Neural progenitor cell (in vitro differentiated cells): ENCODE measurements around the gene MKI67.

ENCODE experiments used
- EZH2 ChIP-seq: fragments of 200-600 bp; sonication (generic); IDR thresholded peaks from 2 replicates; pipeline ENCODE4 v1.6.1; 2017; ENCODE audit warnings: antibody characterized with exemption, mild to moderate bottlenecking, moderate library complexity
- TF ChIP-seq, protein P1 (sequence below): fragments of 200-600 bp; sonication (generic); IDR thresholded peaks from 2 replicates; pipeline ENCODE4 v1.5.1; 2017; ENCODE audit warnings: antibody characterized with exemption, mild to moderate bottlenecking

DNA sequence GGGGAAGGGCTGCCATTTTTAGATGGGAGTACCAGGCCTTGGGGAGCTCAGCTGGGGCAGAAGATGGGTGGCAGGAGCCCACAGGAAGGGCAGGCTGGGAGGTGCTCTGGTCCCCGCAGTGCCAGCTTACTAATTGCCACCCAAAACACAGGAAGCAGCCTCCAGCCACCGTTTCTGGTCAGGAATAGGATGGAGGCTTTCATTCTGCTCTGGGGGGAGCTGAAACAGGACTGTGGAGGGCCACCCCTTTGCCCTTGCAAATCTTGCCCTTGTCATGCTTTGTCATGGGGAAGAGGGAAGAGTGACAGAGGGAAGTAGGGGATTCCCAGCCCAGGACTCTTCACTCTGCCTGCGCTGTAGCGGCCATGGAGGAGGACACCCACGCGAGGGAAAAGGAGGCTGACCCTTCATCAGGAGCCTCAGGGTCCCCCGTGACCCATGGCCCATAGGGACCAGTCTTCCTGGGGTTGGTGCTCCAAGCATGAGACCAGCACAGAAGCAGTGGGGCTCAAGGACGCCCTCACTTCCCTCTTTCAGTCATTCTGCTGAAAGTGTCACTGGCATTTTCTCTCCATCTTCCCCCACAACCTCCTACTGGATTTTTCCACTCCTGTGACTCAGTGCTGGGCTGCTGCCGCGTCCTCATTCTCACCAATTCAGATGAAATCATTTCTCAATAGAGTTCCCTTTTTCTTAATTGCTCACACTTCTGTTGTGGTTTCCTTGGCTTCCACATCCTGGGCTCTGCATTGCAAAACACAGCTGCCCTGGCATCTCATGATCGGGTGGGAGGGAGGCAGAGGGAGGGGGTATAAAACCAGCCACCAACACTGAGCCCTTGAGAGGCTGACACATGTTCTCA lies 61.9 kb downstream of the MKI67 start:
- TF ChIP-seq, protein P1, sequence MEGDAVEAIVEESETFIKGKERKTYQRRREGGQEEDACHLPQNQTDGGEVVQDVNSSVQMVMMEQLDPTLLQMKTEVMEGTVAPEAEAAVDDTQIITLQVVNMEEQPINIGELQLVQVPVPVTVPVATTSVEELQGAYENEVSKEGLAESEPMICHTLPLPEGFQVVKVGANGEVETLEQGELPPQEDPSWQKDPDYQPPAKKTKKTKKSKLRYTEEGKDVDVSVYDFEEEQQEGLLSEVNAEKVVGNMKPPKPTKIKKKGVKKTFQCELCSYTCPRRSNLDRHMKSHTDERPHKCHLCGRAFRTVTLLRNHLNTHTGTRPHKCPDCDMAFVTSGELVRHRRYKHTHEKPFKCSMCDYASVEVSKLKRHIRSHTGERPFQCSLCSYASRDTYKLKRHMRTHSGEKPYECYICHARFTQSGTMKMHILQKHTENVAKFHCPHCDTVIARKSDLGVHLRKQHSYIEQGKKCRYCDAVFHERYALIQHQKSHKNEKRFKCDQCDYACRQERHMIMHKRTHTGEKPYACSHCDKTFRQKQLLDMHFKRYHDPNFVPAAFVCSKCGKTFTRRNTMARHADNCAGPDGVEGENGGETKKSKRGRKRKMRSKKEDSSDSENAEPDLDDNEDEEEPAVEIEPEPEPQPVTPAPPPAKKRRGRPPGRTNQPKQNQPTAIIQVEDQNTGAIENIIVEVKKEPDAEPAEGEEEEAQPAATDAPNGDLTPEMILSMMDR = no peak
- TF ChIP-seq EZH2 = no peak
